GM19025 (cell line): ENCODE measurements around the gene PIP4K2C.
"Not testable (repeated sequence)": the region's sequence is repeated elsewhere in the genome, so short reads cannot be mapped to it uniquely, and the experiment has no call there.

ENCODE experiments used
- ATAC-seq: cut with Tn5 transposase; IDR thresholded peaks from one replicate; pipeline ENCODE4 v1.9.1; 2021; ENCODE audit warnings: mild to moderate bottlenecking, low read depth, moderate library complexity; ENCODE audit not compliant: unreplicated experiment

Gene PIP4K2C

GRCh38 chr12:57554897-57555296, 36.1 kb upstream of the PIP4K2C start:
- no peak for ATAC-seq

- no peak for ATAC-seq
Observed at GRCh38 chr12:57558864-57559263, 32.1 kb upstream of the PIP4K2C start.

DNA sequence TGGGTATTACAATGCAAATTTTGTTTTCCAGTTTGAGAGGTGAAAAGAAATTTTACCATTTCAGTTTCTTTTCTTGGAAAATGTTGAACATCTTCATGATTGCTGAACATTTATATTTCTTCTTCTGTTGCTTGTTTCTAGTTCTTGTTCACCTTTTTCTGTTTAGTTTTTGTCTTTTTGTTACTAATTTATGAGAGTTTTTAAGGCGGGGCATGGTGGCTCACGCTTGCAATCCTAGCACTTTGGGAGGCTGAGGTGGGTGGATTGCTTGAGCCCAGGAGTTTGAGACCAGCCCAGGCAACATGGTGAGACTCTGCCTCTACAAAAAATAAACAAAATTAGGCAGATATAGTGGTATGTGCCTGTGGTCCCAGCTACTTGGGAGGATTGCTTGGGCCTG, 30.5 kb upstream of the PIP4K2C start:
- ATAC-seq, result no peak

GRCh38 chr12:57561117-57561516, 29.9 kb upstream of the PIP4K2C start:
- not testable (repeated sequence) for ATAC-seq

DNA sequence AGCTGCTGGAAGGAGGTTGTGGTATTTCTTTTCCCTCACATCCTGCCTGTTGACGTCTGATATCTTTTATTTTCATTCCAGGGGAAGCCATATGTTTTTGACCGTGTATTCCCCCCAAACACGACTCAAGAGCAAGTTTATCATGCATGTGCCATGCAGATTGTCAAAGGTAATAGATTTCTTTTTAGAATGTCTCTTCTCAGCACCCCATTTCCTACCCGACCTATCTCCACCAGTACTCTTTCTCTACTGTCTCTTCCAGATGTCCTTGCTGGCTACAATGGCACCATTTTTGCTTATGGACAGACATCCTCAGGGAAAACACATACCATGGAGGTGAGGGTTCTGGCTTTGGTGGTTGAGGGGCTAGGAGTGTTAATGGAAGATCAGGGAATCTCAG, 27.6 kb upstream of the PIP4K2C start:
- no peak for ATAC-seq

DNA sequence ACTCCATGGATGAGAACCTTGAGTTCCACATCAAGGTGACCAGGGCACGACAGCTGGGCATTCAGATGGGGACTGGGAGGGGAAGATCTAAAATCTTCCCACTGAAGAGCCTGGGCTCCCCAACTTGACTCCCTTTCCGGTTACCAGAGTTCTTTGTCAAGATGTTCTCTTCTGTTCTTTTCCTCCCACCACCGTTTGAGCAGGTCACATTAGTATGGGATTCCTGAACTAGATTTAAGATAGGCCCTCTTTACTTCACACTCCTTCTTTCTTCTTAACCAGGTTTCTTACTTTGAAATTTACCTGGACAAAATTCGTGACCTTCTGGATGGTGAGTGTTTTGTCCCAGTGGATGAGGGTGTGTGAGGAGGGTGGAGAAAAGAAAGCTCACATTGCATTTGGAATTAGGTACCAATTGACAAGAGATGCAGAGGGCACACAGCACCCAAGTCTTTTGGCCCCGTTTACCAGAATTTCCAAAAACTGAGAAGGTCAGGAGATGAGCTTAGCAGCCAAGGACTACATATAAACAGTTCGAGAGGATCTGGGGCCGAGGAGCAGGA, 26.7 kb upstream of the PIP4K2C start:
- no peak for ATAC-seq

DNA sequence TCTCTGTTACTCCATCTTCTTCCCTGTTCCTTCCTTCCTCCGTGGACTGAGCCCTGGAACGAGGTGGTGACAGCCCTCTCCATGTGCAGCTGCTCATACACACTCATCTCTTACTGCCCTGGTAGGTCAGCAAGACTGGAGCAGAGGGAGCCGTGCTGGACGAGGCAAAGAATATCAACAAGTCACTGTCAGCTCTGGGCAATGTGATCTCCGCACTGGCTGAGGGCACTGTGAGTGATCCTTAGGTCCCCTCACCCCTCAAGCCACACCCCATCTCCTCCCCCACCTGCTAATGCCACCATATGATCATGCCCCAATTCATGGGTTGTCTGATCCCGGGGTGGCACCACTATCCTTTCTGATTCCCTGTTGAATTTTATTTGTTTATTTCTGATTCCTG, 22.2 kb upstream of the PIP4K2C start:
- no peak for ATAC-seq

- ATAC-seq, result no peak
Observed at GRCh38 chr12:57569858-57570257, 21.1 kb upstream of the PIP4K2C start.

- not testable (repeated sequence) for ATAC-seq
Observed at GRCh38 chr12:57570438-57570837, 20.6 kb upstream of the PIP4K2C start.

- ATAC-seq, result no peak
Observed at GRCh38 chr12:57571926-57572762, 18.8 kb upstream of the PIP4K2C start.

DNA sequence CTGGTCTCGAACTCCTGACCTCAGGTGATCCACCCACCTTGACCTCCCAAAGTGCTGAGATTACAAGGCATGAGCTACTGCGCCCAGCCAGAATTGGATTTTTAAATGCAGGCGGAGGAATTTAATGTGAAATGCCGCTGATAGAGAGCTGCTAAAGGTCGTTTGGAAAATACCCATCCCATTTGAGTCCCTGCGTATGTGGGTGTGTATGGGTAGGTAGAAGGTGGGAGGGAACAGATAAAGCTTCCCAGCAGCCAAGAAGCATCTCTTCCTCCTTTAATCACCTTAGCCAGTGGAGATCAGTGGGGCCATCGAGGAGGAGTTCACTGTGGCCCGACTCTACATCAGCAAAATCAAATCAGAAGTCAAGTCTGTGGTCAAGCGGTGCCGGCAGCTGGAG, 16.2 kb upstream of the PIP4K2C start:
- no peak for ATAC-seq

DNA sequence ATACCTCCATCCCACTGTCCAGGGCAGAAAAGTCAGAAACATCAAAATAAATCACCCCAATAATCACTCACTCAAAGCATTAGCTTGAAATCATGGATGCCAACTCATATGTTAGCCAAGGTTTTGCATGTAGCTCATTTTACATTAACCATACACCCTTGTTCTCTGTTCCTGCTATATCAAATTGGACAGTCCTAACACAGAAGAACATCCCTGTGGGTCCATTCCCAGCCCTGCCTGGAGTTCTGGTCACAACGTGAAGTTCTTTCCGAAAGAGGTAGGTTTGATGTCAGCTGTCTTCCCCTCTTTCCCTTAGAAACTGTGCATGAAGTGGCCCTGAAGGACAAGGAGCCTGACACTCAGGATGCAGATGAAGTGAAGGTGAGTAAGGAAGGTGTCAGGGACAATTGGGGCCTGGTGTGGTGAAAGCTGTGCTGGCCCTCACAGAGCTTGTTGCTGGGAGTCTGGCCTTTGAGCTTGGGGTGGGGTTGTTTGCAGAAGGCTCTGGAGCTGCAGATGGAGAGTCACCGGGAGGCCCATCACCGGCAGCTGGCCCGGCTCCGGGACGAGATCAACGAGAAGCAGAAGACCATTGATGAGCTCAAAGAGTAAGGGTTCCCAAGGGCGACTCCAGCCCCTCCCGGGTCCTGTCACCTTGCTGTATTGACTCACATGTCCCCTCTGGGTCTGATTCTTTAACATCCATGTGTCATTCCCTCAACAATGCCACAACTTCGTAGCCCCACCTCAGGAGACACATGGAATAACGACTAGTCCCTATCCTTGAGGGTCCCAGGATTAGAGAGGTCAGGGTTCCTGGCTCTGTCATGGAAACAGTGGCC, 15.0 kb upstream of the PIP4K2C start:
- ATAC-seq, result no peak

- no peak for ATAC-seq
Observed at GRCh38 chr12:57576613-57577160, 14.3 kb upstream of the PIP4K2C start.

DNA sequence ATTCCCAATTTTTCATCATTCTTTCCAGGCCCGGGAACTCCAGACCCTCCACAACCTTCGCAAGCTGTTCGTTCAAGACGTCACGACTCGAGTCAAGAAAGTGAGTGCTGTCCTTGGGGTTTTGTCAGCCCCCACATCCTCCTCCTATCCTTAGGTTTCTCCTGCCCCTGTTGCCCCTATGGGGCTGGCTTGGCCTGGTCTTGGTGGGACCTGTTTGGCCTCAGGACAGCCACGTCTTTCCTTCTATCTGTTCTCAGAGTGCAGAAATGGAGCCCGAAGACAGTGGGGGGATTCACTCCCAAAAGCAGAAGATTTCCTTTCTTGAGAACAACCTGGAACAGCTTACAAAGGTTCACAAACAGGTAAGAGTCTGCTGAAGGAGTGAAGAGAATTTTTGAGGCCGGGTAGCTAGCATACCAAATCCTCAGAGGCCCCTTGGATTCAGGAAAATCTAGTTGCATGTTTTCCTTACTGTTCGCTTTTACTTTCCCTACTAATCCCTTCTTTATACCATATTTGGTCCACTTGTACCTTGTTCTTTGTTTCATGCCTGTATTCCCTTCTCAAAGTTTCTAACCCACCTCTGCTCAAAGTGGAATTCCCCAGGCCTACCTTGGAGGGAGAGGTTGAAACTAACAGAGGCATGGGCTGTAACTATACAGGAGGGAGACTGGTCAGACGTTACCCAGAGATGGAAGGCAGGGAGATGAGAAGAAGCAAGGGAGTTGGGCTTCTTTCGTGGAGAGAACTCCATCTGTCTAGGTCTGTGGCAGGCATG, 12.8 kb upstream of the PIP4K2C start:
- ATAC-seq, result no peak

DNA sequence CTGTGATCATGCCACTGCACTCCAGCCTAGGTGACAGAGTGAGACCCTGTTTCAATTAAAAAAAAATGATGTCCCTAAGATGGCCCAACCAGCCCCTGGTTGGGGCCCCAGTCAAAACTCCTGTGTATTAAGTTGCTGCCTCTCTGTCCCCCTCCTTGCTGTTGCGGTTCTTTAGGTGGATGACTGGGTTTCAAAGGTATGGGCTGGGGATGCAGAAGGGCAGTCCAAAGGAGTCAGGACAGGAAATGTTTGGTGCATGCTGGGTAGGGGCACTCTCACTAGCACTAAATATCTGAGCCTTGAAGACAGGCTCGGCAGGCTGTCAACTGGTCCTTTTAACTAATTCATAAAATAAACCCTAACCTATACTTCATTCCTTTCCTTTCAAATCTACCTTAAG, 12.0 kb upstream of the PIP4K2C start:
- ATAC-seq, result no peak

DNA sequence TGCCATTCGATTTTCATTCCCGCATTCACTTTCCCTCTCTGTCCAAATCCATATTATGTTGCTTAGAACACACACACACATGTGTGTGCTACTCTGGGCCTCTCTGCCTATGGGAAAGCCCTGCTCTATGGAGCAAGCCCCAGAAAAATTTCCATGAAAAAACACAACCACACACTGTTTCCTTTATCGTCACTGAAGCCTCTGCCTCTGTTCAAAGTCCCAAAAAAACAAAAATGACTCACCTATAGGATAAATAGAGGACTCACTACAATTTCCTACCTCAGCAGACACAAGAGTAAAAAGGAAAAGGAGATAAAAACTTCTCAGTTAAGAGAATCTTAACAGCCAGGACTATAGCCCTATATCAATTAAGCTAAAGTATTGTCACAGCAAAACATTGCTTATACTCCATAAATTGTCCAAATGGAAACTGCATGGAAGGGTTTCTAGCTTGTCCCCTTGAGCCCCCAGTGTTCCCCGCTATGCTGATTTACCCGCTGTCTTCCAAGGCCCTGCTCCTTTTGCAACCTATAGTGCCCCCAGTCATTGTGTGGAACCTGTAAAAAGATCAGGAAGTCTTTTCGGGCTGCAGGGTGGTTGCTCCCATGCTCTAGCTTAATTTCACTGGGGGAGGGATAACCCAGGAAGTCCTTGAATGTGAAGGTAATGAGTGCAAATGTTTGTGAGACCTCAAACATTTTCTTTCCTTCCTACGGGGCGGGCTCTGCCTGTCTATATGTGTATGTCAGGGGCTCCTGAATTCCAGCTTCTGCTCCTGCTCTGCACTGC, 11.1 kb upstream of the PIP4K2C start:
- ATAC-seq, result no peak

GRCh38 chr12:57580466-57580795, 10.6 kb upstream of the PIP4K2C start:
- ATAC-seq, result no peak

GRCh38 chr12:57581802-57582201, 9.2 kb upstream of the PIP4K2C start:
- ATAC-seq, result no peak

DNA sequence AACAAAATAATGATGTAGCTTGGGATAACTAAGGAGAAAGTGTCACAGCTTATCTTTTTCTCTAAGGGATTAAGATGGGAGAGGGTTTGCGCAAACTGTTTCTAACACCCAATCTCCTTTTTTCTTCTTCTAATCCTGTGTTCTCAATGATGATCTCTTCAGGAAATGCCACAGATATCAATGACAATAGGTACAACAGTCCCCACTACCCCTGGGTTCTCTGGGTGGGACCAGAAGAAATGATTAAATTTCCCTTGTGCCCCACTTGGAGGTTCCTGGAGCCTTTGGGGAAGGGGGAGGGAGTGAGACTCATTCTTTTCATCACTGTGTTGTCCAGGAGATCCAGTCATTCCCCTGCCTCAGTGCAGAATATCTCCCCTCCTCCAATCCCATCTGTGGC, 8.6 kb upstream of the PIP4K2C start:
- no peak for ATAC-seq
